HepG2 (cell line): ENCODE data around the gene DHRS11. TPM values are rescaled to one million over a fixed set of nuclear protein-coding genes. Genes with fewer than 3 reads are reported as not detected.

Experiments used
- BRCA1 ChIP-seq: sonication (generic); formaldehyde crosslinking; IDR thresholded peaks from 2 replicates; pipeline ENCODE4 v1.4.0; 2020; ENCODE audit warnings: missing genetic modification reagents
- BRF2 ChIP-seq: sonication (generic); formaldehyde crosslinking; IDR thresholded peaks from 2 replicates; pipeline ENCODE4 v1.8.1; 2022; ENCODE audit warnings: mild to moderate bottlenecking, missing genetic modification reagents
- CCAR2 ChIP-seq: fragments of 200-400 bp; formaldehyde crosslinking; optimal IDR thresholded peaks from 2 replicates; pipeline ENCODE3; 2018; ENCODE audit warnings: low read depth, mild to moderate bottlenecking, low read length, moderate library complexity
- CREB1 ChIP-seq, 2 experiments: fragments of 450-650 bp in 1 of 2; IDR thresholded peaks; 2 replicates each; pipeline ENCODE4 v1.6.1; 2016 to 2017; ENCODE audit warnings: control low read depth in 1 of 2, mild to moderate bottlenecking in 1 of 2, missing compliant biosample characterization in 1 of 2, missing genetic modification characterization in 1 of 2
- ESRRA ChIP-seq: sonication (generic); formaldehyde crosslinking; IDR thresholded peaks from 2 replicates; pipeline ENCODE4 v1.5.1; 2020; ENCODE audit warnings: mild to moderate bottlenecking, low read depth, missing genetic modification reagents
- FLYWCH1 ChIP-seq: sonication (generic); formaldehyde crosslinking; IDR thresholded peaks from 2 replicates; pipeline ENCODE4 v1.8.1; 2023; ENCODE audit warnings: mild to moderate bottlenecking, missing genetic modification reagents
- HES4 ChIP-seq: sonication (generic); formaldehyde crosslinking; IDR thresholded peaks from 2 replicates; pipeline ENCODE4 v1.9.0; 2021; ENCODE audit warnings: mild to moderate bottlenecking, missing genetic modification reagents, borderline replicate concordance
- JUN ChIP-seq: sonication (generic); formaldehyde crosslinking; IDR thresholded peaks from 2 replicates; pipeline ENCODE4 v1.4.0; 2020; ENCODE audit warnings: mild to moderate bottlenecking, missing genetic modification reagents
- MNT ChIP-seq: fragments of 450-650 bp; IDR thresholded peaks from 2 replicates; pipeline ENCODE4 v1.6.1; 2016
- NFKB2 ChIP-seq: sonication (generic); formaldehyde crosslinking; IDR thresholded peaks from 2 replicates; pipeline ENCODE4 v1.4.0; 2020; ENCODE audit warnings: missing genetic modification reagents, borderline replicate concordance
- NFYC ChIP-seq: IDR thresholded peaks from 2 replicates; pipeline ENCODE4 v1.6.1; 2016; ENCODE audit warnings: missing genetic modification reagents, missing compliant biosample characterization
- SPEN ChIP-seq: sonication (generic); formaldehyde crosslinking; IDR thresholded peaks from 2 replicates; pipeline ENCODE4 v1.5.1; 2020; ENCODE audit warnings: low read depth, mild to moderate bottlenecking, missing genetic modification reagents
- YEATS4 ChIP-seq: sonication (generic); formaldehyde crosslinking; IDR thresholded peaks from 2 replicates; pipeline ENCODE4 v1.4.0; 2020; ENCODE audit warnings: missing genetic modification reagents, borderline replicate concordance
- ZMAT3 ChIP-seq: sonication (generic); formaldehyde crosslinking; conservative IDR thresholded peaks from 2 replicates; pipeline ENCODE4 v1.7.0; 2021; ENCODE audit warnings: missing genetic modification reagents
- ZNF318 ChIP-seq: sonication (generic); formaldehyde crosslinking; IDR thresholded peaks from 2 replicates; pipeline ENCODE4 v1.4.0; 2020; ENCODE audit warnings: mild to moderate bottlenecking, missing genetic modification reagents
- ZNF468 ChIP-seq: sonication (generic); formaldehyde crosslinking; IDR thresholded peaks from 2 replicates; pipeline ENCODE4 v1.8.0; 2022; ENCODE audit warnings: mild to moderate bottlenecking, moderate library complexity, missing genetic modification reagents
- ZNF766 ChIP-seq: sonication (generic); formaldehyde crosslinking; IDR thresholded peaks from 2 replicates; pipeline ENCODE4 v1.5.0; 2020; ENCODE audit warnings: missing genetic modification reagents, borderline replicate concordance
- ZNF782 ChIP-seq: sonication (generic); formaldehyde crosslinking; IDR thresholded peaks from 2 replicates; pipeline ENCODE4 v1.4.0; 2020; ENCODE audit warnings: missing genetic modification reagents, mild to moderate bottlenecking, borderline replicate concordance
- polyA plus RNA-seq, 8 experiments: library from polyadenylated mRNA; depleted of rRNA in 3 of 8; stranded (reverse) in 7 of 8; unstranded in 1 of 8; fragments of >200 nt; fragmentation: Illumina TruSeq in 4 of 8; extraction: Trizol in 4 of 8; gene quantifications; 2 replicates each; pipeline versions ENCODE4 v1.2.1 to v1.2.3, GENCODE V29; 2011 to 2016; ENCODE audit warnings: low read depth in 4 of 8, missing spikeins in 1 of 8, mixed read lengths in 1 of 8; ENCODE audit not compliant: insufficient read depth in 1 of 8
- total RNA-seq, 5 experiments: library from RNA; depleted of rRNA; stranded (reverse); fragments of >200 nt; fragmentation: Illumina TruSeq; extraction: Trizol; gene quantifications; 2 replicates each; pipeline ENCODE4 v1.2.3, GENCODE V29; 2016; ENCODE audit warnings: low read depth in 1 of 5

DHRS11 gene
- total and polyA plus RNA-seq, 2 of the 13 experiments (the other 11 are each of a cell fraction or from before 2014, with no cell fraction given), result 28.4 to 41.9 TPM

- TF ChIP-seq ZNF782 (CRISPR knock-in tag) (peak; percentile 35; the same call in 1 of the 2 replicates), CREB1 (IDR thresholded peaks at IDR 0.05) (no peak), CREB1 (CRISPR knock-in tag; IDR thresholded peaks at IDR 0.05) (no peak), ZNF468 (CRISPR knock-in tag) (no peak), BRCA1 (CRISPR knock-in tag) (no peak), BRF2 (CRISPR knock-in tag) (no peak), ZMAT3 (CRISPR knock-in tag) (peak; percentile 64; the same call in 1 of the 2 replicates), JUN (no peak), SPEN (CRISPR knock-in tag) (no peak), YEATS4 (peak; percentile 42; the same call in 1 of the 2 replicates), ESRRA (CRISPR knock-in tag) (no peak), CCAR2 (no peak), HES4 (0 out of 2 replicates have a peak, but pooled peaks have one; percentile 55), NFYC (CRISPR knock-in tag) (peak; percentile 34; the same call in 1 of the 2 replicates), ZNF318 (0 out of 2 replicates have a peak, but pooled peaks have one; percentile 43), FLYWCH1 (CRISPR knock-in tag) (no peak), MNT (no peak), ZNF766 (CRISPR knock-in tag) (no peak), NFKB2 (CRISPR knock-in tag) (0 out of 2 replicates have a peak, but pooled peaks have one; percentile 14)
Observed at GRCh38 chr17:36591434-36592315, at the start of gene DHRS11 (continued).
